ENCODE measurements around the gene TMEM134.

DNA sequence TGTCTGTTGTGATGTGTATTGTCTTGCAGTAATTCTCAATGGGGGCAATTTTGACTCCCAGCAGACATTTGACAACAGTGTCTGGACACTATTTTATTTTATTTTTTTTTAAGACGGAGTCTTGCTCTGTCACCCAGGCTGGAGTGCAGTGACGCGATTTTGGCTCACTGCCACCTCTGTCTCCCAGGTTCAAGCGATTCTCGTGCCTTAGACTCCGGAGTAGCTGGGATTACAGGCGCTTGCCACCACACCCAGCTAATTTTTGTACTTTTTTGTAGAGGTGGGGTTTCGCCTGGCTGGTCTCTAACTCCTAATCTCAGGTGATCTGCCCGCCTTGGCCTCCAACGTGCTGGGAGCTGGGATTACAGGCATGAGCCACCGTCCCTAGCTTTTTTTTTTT lies 39.3 kb downstream of the TMEM134 start:
- TF ChIP-seq, protein P1, sequence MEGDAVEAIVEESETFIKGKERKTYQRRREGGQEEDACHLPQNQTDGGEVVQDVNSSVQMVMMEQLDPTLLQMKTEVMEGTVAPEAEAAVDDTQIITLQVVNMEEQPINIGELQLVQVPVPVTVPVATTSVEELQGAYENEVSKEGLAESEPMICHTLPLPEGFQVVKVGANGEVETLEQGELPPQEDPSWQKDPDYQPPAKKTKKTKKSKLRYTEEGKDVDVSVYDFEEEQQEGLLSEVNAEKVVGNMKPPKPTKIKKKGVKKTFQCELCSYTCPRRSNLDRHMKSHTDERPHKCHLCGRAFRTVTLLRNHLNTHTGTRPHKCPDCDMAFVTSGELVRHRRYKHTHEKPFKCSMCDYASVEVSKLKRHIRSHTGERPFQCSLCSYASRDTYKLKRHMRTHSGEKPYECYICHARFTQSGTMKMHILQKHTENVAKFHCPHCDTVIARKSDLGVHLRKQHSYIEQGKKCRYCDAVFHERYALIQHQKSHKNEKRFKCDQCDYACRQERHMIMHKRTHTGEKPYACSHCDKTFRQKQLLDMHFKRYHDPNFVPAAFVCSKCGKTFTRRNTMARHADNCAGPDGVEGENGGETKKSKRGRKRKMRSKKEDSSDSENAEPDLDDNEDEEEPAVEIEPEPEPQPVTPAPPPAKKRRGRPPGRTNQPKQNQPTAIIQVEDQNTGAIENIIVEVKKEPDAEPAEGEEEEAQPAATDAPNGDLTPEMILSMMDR (IDR thresholded peaks at IDR 0.05): no peak
- no peak for TF ChIP-seq POLR2A (IDR thresholded peaks at IDR 0.05)

Data from heart left ventricle (tissue), 13 donors.